ENCODE measurements around the gene TMEM63C. TPM values are rescaled to one million over a fixed set of nuclear protein-coding genes. Genes with fewer than 3 reads are reported as not detected.

Gene TMEM63C
- total RNA-seq, 1 experiment from 2014 or later = 5.7 TPM

GRCh38 chr14:77195766-77196165, 14.2 kb downstream of the TMEM63C start (continued):
- TF ChIP-seq ZBTB33 (IDR thresholded peaks at IDR 0.05; ENCODE audit: extremely low read depth, insufficient replicate concordance, low read length) = no peak
- TF ChIP-seq POLR2AphosphoS5 (IDR thresholded peaks at IDR 0.05; ENCODE audit: low read depth, low read length) = no peak
- TF ChIP-seq EZH2phosphoT487 (IDR thresholded peaks at IDR 0.05; ENCODE audit: borderline replicate concordance) = no peak
- TF ChIP-seq ZFX (IDR thresholded peaks at IDR 0.05) = no peak
- no peak for TF ChIP-seq SRF (IDR thresholded peaks at IDR 0.05; ENCODE audit: low read depth)
- TF ChIP-seq SP1 (IDR thresholded peaks at IDR 0.05; ENCODE audit: low read depth) = no peak

GRCh38 chr14:77197988-77198387, 16.4 kb downstream of the TMEM63C start:
- no peaks in the 10 kb centered on the region for H3K4me1 ChIP-seq (ENCODE audit: control insufficient read depth in 1 of 2, insufficient read depth in 2 of 2, low read length in 2 of 2)
- H3K9me2 ChIP-seq (ENCODE audit: insufficient read depth) = no peaks in the 10 kb centered on the region
- no peak overlapping the region for H3K9ac ChIP-seq (ENCODE audit: low read length)
- no peaks in the 10 kb centered on the region for H4K20me1 ChIP-seq (ENCODE audit: insufficient read depth)
- BruUV-seq (replicated peaks) = no TSS peak
- no peak overlapping the region for H3K4me3 ChIP-seq (replicated peaks in 1 of 2; ENCODE audit: low read depth in 1 of 2, low read length in 2 of 2)
- RAD21 ChIA-PET (ENCODE audit: low non-redundant PET in 1 of 2, low total read pairs in 2 of 2, uncharacterized antibody in 2 of 2, unreplicated experiment in 2 of 2) = no interaction called here
- intact Hi-C loops (cut with micrococcal nuclease) = no loop called here
- no peaks in the 10 kb centered on the region for H3K9me3 ChIP-seq (ENCODE audit: control insufficient read depth in 1 of 2, insufficient read depth in 1 of 2, low read depth in 1 of 2, low read length in 2 of 2)
- H3K4me2 ChIP-seq (ENCODE audit: low read length) = no peak overlapping the region
- no peak for DNase-seq (ENCODE audit: low read depth, low spot score)
- H3K27ac ChIP-seq (ENCODE audit: low read depth, low read length) = no peak overlapping the region
- H3K27me3 ChIP-seq (ENCODE audit: insufficient read depth, low read length) = no peaks in the 10 kb centered on the region
- ATAC-seq = no peak
- CTCF ChIA-PET = interaction anchor here (1.0 kb wide), 1 partner anchor 15 kb away, joined by 3 read pairs; no protein-coding TSS in a partner anchor
- POLR2A ChIA-PET = no interaction called here
- H2AFZ ChIP-seq (ENCODE audit: low read depth, low read length, poor library complexity, severe bottlenecking) = no peak overlapping the region
- no peak for TF ChIP-seq POLR2AphosphoS5 (IDR thresholded peaks at IDR 0.05; ENCODE audit: low read depth, low read length)
- TF ChIP-seq ZNF274 (IDR thresholded peaks at IDR 0.05; ENCODE audit: low read depth, low read length) = no peak
- no peak for TF ChIP-seq POLR2A (IDR thresholded peaks at IDR 0.05; ENCODE audit: borderline replicate concordance, extremely low read depth, insufficient read depth, insufficient read length)
- no peak for TF ChIP-seq FOSL1 (IDR thresholded peaks at IDR 0.05; ENCODE audit: low read depth)
- no peak for TF ChIP-seq YY1 (IDR thresholded peaks at IDR 0.05; ENCODE audit: extremely low read depth, insufficient replicate concordance, low read depth, low read length)
- TF ChIP-seq ZFX (IDR thresholded peaks at IDR 0.05) = no peak
- TF ChIP-seq SP1 (IDR thresholded peaks at IDR 0.05; ENCODE audit: low read depth) = no peak
- H3K79me2 ChIP-seq (ENCODE audit: insufficient read depth, low read length) = no peaks in the 10 kb centered on the region
- no peaks in the 10 kb centered on the region for H3K36me3 ChIP-seq (ENCODE audit: control insufficient read depth in 1 of 2, insufficient read depth in 2 of 2, low read length in 2 of 2)

All from HCT116 (cell line).